Stimulated activated CD4-positive, alpha-beta T cell treated with anti-CD3 and anti-CD28 coated beads, Interleukin-15, amount 100 ng/mL, for 48 hours (primary cell): Measurements from ENCODE around the gene DACT1.
"Not testable (repeated sequence)": the region's sequence is repeated elsewhere in the genome, so short reads cannot be mapped to it uniquely, and the experiment has no call there.

Experiments
- DNase-seq, 2 donors: peaks; one replicate each; pipeline ENCODE4 v3.0.0-alpha.2; 2020; ENCODE audit warnings: low read depth in 2 of 2

Gene DACT1

GRCh38 chr14:58637391-58638230 lies at the start of gene DACT1:
TSS of gene DACT1 (plus strand) at chr14:58637962. CDS start at chr14:58638203, 241 bp downstream.
- DNase-seq = peak; percentile 52

DNA sequence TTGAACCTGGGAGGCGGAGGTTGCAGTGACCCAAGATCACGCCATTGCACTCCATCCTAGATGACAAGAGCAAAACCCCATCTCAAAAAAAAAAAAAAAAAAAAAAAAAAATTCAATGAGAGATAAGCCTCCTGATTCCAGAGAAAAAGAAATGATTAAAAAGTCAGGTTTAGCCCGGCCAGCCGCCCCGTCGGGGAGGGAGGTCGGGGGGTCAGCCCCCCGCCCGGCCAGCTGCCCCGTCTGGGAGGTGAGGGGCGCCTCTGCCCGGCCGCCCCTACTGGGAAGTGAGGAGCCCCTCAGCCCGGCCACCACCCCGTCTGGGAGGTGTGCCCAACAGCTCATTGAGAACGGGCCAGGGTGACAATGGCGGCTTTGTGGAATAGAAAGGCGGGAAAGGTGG lies 49.4 kb upstream of the DACT1 start:
- not testable (repeated sequence) for DNase-seq

DNA sequence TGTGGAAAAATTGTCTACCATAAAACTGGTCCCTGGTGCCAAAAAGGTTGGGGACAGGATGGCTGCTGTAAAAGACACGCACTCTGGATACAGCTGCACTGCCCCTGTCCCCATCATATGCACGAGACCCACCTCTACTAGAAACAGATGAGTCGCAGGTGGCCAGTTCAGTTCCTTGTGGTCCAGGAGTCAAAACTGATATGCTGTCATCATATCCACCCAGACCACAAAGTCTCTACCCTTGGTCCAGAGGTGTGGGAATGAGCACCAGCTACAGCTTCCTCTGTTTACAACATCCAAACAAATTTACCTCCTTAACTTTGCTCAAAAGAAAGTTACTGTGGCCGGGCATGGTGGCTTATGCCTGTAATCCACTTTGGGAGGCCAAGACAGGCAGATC lies 43.8 kb upstream of the DACT1 start:
- no peak for DNase-seq

DNA sequence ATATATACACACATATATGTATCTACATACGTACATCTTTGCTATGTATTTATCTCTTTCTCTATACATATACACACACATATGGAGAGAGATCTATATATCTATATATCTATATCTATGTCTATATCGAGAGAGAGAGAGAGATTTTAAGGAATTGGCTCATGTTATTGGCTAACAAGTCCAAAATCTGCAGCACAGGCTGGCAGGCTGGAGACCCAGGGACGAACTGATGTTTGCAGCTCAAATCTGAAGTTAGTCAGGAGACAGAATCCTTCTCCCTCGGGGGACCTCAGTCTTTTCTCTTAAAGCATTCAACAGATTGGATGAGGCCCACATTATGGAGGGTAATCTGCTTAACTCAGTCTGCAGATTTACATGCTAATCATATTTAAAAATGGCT lies 40.7 kb upstream of the DACT1 start:
- no peak for DNase-seq

GRCh38 chr14:58598028-58598803 lies 39.5 kb upstream of the DACT1 start:
- DNase-seq = no peak

DNA sequence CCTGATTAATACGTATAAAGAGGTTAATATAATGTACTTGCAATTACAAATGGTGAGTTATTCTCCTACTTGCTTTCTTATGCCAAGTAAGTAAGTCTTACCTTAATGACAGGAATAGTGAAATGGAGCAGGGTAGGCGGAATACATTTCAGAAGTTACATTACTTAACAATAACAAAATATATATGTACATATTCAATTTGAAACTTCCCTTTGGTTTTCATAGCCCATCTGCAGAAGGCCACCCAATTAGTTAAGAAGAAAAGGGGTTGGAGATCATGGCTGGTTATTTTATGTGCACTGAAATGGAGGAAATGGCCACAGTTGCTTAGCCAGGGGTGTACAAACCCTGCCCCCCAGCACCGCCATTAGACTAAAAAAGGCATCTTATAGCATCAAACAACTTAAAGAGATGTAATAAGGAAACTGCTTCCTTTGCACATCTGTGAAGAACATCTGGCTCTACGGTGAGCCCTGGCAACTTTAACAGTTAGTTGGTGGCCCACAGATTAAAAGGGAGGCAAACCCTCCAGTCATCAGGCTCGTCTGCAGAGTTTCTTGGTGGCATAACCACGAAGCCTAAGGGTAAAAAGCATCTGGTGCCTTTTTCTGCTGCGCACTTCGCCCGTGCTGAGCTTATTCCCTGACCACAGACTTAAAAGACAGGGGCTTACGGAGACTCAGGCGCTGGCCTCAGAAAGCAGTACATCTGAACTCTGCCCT lies 38.8 kb upstream of the DACT1 start:
- DNase-seq = no peak

- no peak for DNase-seq
These were observed 38.1 kb upstream of the DACT1 start for GRCh38 chr14:58599707-58600106.

GRCh38 chr14:58605465-58605864 lies 32.3 kb upstream of the DACT1 start:
- no peak for DNase-seq

DNA sequence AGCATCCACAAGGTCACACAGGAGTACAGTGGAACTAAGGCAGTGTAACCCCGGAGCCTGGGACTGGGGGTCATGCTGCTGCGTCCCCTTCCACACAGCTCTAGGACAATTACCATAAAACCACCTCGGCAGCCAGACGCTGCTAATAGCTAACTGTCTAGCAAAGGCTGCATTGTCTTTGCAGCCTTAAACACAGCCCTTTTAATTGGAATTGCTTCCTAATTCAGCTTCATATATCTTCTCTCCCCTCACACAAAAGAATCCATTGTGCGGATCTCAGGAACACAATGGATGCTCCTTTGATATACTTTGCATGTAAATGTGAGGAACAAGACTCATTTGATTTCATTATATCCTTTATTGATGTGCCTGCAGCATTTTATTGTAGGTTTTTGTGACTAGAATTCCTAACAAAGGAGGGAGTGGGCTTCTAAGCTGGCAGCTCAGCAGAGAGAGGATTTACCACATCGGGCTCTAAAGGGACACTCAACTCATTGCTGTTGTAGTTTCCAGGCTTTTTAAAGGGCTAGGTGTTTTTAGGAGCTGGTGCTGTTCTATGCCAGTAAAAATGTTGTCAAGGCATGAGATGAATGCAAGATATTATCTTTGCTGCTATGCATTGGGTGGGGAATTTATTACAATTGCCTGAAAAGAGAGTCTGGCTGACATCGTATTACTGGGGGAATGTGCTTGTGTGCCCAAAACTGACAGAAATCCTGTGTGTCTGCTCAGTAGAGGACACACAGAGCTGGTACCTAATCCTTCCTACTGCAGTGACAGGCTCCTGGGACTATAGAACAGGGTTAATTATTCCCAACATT lies 30.4 kb upstream of the DACT1 start:
- DNase-seq = no peak

- no peak for DNase-seq
These were observed 29.8 kb upstream of the DACT1 start for GRCh38 chr14:58607952-58608317.

DNA sequence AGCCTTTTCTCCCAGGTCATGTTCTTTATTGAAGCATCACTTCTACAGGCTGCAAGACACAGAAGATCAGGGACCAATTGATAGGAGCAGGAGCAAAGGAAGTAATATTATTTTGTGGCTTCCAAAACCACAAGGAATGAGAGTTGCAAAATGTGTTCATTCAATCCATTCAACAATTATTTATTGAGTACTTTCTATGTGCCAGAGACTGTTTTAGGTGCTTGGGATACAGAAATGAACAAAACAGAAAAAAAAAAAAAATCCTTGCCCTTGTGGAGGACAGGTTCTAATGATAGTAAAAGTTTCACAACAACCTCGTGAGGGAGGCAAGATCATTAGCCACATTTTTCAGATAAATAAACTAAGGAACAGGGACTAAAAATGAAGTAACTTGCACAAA lies 20.1 kb upstream of the DACT1 start:
- DNase-seq = no peak

DNA sequence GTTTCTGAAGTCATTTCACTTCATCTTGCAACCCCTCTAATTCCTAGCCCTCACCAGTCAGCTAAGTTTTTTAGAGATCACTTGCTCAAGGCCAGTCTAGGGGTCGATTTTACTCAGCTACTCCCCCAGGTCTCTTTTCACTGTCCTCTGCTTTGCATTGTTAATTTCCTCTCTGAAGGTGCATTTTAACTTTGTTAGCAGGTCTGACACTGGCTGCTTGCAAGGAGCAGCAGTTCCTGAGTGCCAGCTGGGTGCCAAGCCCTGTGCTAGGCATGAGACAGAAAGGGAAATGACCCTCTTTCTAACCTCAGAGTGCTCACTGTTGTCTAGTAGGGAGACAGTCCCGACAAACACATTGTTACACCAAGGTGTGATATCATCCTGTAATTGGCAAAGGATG lies 17.8 kb upstream of the DACT1 start:
- no peak for DNase-seq

DNA sequence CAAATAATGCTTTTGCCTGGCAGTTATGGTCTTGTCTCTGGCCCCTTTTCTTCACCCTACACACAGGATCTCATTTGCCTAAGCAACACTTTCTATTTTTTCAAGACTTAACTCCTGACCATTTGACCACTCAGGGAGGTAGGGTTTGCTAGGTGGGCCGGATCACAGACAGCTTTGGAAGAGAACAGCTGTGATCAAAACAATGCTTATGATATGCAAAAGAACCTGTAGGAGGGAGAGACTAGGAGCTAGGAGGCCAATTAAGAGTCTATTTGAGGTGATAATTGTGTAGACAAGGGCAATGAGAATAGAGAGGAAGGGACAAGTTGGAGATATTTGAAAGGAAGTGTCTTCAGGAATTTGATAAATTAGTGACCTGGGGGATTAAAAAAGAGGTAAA lies 12.3 kb upstream of the DACT1 start:
- no peak for DNase-seq

DNA sequence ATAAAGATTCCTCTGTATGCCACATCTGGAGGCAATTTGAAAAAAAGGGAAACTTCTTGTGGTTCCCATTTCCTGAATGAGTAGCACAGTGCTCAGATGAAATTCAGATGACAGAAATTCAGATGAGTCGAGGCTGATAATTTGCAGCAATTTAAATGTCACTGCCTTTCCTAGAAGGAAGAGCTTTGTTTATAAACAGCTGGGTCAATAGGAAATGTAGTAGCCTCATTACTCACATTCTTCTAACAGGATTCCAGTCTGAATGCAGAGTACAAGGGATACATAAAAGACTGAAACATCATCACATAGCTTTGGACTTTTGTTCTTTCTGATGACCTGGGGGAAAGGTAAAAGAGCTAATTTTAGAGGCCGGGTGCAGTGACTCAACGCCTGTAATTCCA lies 11.3 kb upstream of the DACT1 start:
- DNase-seq = no peak

DNA sequence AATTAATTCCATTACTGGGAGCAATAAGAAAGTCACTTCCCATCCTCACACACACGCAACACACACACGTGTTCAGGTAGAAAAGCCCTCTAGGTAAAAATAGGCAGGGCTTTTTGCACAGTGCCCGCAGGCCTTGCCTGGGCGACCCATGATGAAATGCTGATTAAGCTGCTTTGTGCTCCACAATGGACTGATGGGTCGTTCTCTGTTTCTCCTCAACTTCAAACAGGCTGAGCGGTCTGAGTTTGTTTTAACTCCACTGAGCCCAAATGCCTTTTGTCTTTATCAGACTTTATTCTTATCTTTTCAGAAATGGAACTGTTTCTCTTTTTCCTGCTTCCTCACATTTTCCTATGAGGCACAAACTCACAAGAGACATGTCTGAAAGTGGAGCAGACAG lies 9.4 kb upstream of the DACT1 start:
- DNase-seq = no peak

DNA sequence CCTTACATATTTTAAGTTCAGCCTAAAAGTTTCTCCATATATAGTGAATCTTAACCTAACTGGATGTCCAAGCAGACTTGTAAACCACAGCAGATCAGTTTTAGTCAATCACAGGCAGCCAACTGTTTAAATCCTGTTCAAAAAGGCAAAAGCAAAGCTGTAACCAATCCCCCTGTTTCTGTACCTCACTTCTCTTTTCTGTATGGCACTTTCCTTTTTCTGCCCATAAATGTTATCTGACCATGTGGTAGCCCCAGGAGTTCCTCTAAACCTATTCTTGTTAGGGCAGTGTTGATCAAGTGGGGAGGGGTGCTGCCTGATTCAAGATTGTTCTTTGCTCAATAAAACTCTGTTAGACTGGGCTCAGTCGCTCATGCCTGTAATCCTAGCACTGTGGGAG lies 8.5 kb upstream of the DACT1 start:
- no peak for DNase-seq

DNA sequence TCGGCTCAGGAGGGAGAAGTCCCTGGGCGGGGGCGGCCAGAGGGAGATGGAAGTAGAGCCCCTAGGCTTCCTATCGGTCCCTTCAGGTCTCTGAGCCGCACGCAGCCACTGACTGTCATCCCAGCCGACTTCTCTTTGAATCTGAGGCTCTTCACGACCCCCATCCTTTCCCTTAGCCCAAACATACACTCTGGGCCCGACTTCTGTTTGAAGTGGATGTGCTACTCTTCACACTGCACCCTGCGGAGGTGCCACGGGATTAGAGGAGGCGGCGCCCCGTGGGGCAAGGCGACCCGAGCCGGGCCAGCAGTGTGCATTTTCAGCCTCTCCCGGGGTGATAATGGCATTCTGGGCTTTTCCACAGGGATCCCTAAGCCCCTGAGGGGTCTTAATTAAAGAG lies 6.0 kb upstream of the DACT1 start:
- DNase-seq = no peak

DNA sequence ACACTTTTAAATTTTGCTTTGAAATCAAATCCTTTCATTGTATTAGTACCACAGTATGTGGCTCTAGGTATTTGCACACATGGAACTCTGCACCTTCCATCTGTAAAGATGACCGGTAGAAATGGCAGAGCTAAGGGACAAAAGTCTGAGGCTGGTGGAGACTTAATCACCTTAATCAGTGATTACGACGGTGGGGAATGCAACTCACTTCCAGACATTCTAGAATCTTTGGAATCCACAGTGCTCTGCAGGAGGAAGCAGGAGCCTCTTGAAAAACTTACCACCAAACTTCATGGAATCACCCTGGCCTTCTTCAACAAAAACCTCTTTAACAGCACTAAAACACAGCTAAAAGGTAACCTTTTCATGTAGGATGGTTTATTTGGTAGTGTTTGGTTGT lies 3.9 kb upstream of the DACT1 start:
- DNase-seq = no peak

- no peak for DNase-seq
These were observed 3.2 kb upstream of the DACT1 start for GRCh38 chr14:58634406-58635090.

- DNase-seq = no peak
These were observed 2.5 kb upstream of the DACT1 start for GRCh38 chr14:58635091-58635830.
